Measurements from ENCODE around the gene MIS18BP1.
"Not testable (repeated sequence)": the region's sequence is repeated elsewhere in the genome, so short reads cannot be mapped to it uniquely, and the experiment has no call there.

MIS18BP1 gene

GRCh38 chr14:45253070-45253753 is at the start of gene MIS18BP1:
Gene MIS18BP1 (minus strand): TSS chr14:45253202. CDS start chr14:45247286, 5,916 bp downstream.
- peak; percentile 68 for DNase-seq (ENCODE audit: low read depth)

GRCh38 chr14:45298423-45299117 is 45.6 kb upstream of the MIS18BP1 start:
- no peak for DNase-seq (ENCODE audit: low read depth)

GRCh38 chr14:45294796-45295195 is 41.8 kb upstream of the MIS18BP1 start:
- not testable (repeated sequence) for DNase-seq (ENCODE audit: low read depth)

- DNase-seq (ENCODE audit: low read depth), result no peak
Observed at GRCh38 chr14:45290547-45290946, 37.5 kb upstream of the MIS18BP1 start.

- DNase-seq (ENCODE audit: low read depth), result no peak
Observed at GRCh38 chr14:45287610-45288009, 34.6 kb upstream of the MIS18BP1 start.

GRCh38 chr14:45284802-45285201 is 31.8 kb upstream of the MIS18BP1 start:
- no peak for DNase-seq (ENCODE audit: low read depth)

GRCh38 chr14:45281731-45282400 is 28.9 kb upstream of the MIS18BP1 start:
- not testable (repeated sequence) for DNase-seq (ENCODE audit: low read depth)

- DNase-seq (ENCODE audit: low read depth), result no peak
Observed at GRCh38 chr14:45271858-45272537, 19.0 kb upstream of the MIS18BP1 start.

- DNase-seq (ENCODE audit: low read depth), result no peak
Observed at GRCh38 chr14:45270031-45270430, 17.0 kb upstream of the MIS18BP1 start.

GRCh38 chr14:45267071-45267470 is 14.1 kb upstream of the MIS18BP1 start:
- DNase-seq (ENCODE audit: low read depth), result no peak

GRCh38 chr14:45262637-45263036 is 9.6 kb upstream of the MIS18BP1 start:
- no peak for DNase-seq (ENCODE audit: low read depth)

- no peak for DNase-seq (ENCODE audit: low read depth)
Observed at GRCh38 chr14:45261209-45261608, 8.2 kb upstream of the MIS18BP1 start.

- no peak for DNase-seq (ENCODE audit: low read depth)
Observed at GRCh38 chr14:45258805-45259204, 5.8 kb upstream of the MIS18BP1 start.

- no peak for DNase-seq (ENCODE audit: low read depth)
Observed at GRCh38 chr14:45258073-45258472, 5.1 kb upstream of the MIS18BP1 start.

- no peak for DNase-seq (ENCODE audit: low read depth)
Observed at GRCh38 chr14:45254771-45255170, 1.8 kb upstream of the MIS18BP1 start.

GRCh38 chr14:45253754-45254310 is 830 bp upstream of the MIS18BP1 start:
- no peak for DNase-seq (ENCODE audit: low read depth)

GRCh38 chr14:45252366-45253069 is 484 bp downstream of the MIS18BP1 start:
- no peak for DNase-seq (ENCODE audit: low read depth)

GRCh38 chr14:45251912-45252311 is 1.1 kb downstream of the MIS18BP1 start:
- no peak for DNase-seq (ENCODE audit: low read depth)

GRCh38 chr14:45249856-45250575 is 3.0 kb downstream of the MIS18BP1 start:
- no peak for DNase-seq (ENCODE audit: low read depth)

- no peak for DNase-seq (ENCODE audit: low read depth)
Observed at GRCh38 chr14:45247427-45247826, 5.6 kb downstream of the MIS18BP1 start.

GRCh38 chr14:45246691-45247090 is 6.3 kb downstream of the MIS18BP1 start:
- no peak for DNase-seq (ENCODE audit: low read depth)
